Measurements from ENCODE around the gene DOCK7. TPM values are rescaled to one million over a fixed set of nuclear protein-coding genes. Genes with fewer than 3 reads are reported as not detected.
A peak's percentile ranks its signal among the peaks of the same experiment; 100 is the strongest.

Gene DOCK7
- total and polyA plus RNA-seq, 2 experiments from 2014 or later: 41.5 to 83.8 TPM

- in situ Hi-C loops (cut with MboI): no loop called here
- Histone ChIP-seq H3K27ac (no peak overlapping the region), H3K9me3 (ENCODE audit: low read depth) (no peaks in the 10 kb centered on the region), H3K27me3 (replicated peaks; ENCODE audit: insufficient read depth) (no peaks in the 10 kb centered on the region), H3K79me2 (ENCODE audit: insufficient read depth) (no peaks in the 10 kb centered on the region), H3K4me3 (no peak overlapping the region), H3K9me2 (ENCODE audit: insufficient read depth) (no peaks in the 10 kb centered on the region), H2AFZ (peak overlapping the region; percentile 71), H3F3A (ENCODE audit: insufficient read depth) (no peaks in the 10 kb centered on the region), H3K4me1 (ENCODE audit: insufficient read depth) (peaks cover 9% of the 10 kb centered on the region), H3K9ac (no peak overlapping the region), H4K20me1 (ENCODE audit: insufficient read depth) (no peaks in the 10 kb centered on the region), H3K36me3 (ENCODE audit: low read depth) (no peaks in the 10 kb centered on the region), H3K4me2 (ENCODE audit: unreplicated experiment) (no peak overlapping the region)
- WGBS, 2 experiments (ENCODE audit: low coverage in 1 of 2, low lambda C conversion rate in 2 of 2, missing lambda C conversion rate in 2 of 2): 91 to 95% methylated on average over 14 of the region's 14 CpGs
- no peak for DNase-seq
- TF ChIP-seq EZH2phosphoT487 (IDR thresholded peaks at IDR 0.05; ENCODE audit: insufficient read depth, low read depth) (no peak), EZH2 (IDR thresholded peaks at IDR 0.05; ENCODE audit: insufficient read depth, poor library complexity, severe bottlenecking) (no peak)
Observed at GRCh38 chr1:62423580-62424242, 264.5 kb downstream of the DOCK7 start.

- Histone ChIP-seq H3K27me3 (replicated peaks; ENCODE audit: insufficient read depth) (no peaks in the 10 kb centered on the region), H3K9ac (no peak overlapping the region), H3K4me1 (ENCODE audit: insufficient read depth) (peaks cover 9% of the 10 kb centered on the region), H3F3A (ENCODE audit: insufficient read depth) (no peaks in the 10 kb centered on the region), H3K79me2 (ENCODE audit: insufficient read depth) (no peaks in the 10 kb centered on the region), H3K4me3 (no peak overlapping the region), H2AFZ (no peak overlapping the region), H3K4me2 (ENCODE audit: unreplicated experiment) (no peak overlapping the region), H3K36me3 (ENCODE audit: low read depth) (no peaks in the 10 kb centered on the region), H3K9me3 (ENCODE audit: low read depth) (no peaks in the 10 kb centered on the region), H3K27ac (no peak overlapping the region), H3K9me2 (ENCODE audit: insufficient read depth) (no peaks in the 10 kb centered on the region), H4K20me1 (ENCODE audit: insufficient read depth) (no peaks in the 10 kb centered on the region)
- TF ChIP-seq EZH2 (IDR thresholded peaks at IDR 0.05; ENCODE audit: insufficient read depth, poor library complexity, severe bottlenecking) (no peak), EZH2phosphoT487 (IDR thresholded peaks at IDR 0.05; ENCODE audit: insufficient read depth, low read depth) (no peak)
- DNase-seq: no peak
- WGBS, 2 experiments (ENCODE audit: low coverage in 1 of 2, low lambda C conversion rate in 2 of 2, missing lambda C conversion rate in 2 of 2): 90 to 95% methylated on average over 1 of the region's 1 CpG
- in situ Hi-C loops (cut with MboI): no loop called here
Observed at GRCh38 chr1:62420214-62420613, 268.0 kb downstream of the DOCK7 start.

- Histone ChIP-seq H4K20me1 (ENCODE audit: insufficient read depth) (no peaks in the 10 kb centered on the region), H3K9ac (no peak overlapping the region), H3K79me2 (ENCODE audit: insufficient read depth) (no peaks in the 10 kb centered on the region), H3K27me3 (replicated peaks; ENCODE audit: insufficient read depth) (no peaks in the 10 kb centered on the region; the same call in 1 of the 2 replicates), H3K27ac (no peak overlapping the region), H3K4me1 (ENCODE audit: insufficient read depth) (no peaks in the 10 kb centered on the region), H3F3A (ENCODE audit: insufficient read depth) (no peaks in the 10 kb centered on the region), H3K36me3 (ENCODE audit: low read depth) (no peaks in the 10 kb centered on the region), H3K9me3 (ENCODE audit: low read depth) (no peaks in the 10 kb centered on the region), H3K9me2 (ENCODE audit: insufficient read depth) (no peaks in the 10 kb centered on the region), H3K4me2 (ENCODE audit: unreplicated experiment) (no peak overlapping the region), H3K4me3 (no peak overlapping the region), H2AFZ (no peak overlapping the region)
- WGBS, 2 experiments (ENCODE audit: low coverage in 1 of 2, low lambda C conversion rate in 2 of 2, missing lambda C conversion rate in 2 of 2): 31 to 43% methylated on average over 2 of the region's 2 CpGs
- TF ChIP-seq EZH2phosphoT487 (IDR thresholded peaks at IDR 0.05; ENCODE audit: insufficient read depth, low read depth) (no peak), EZH2 (IDR thresholded peaks at IDR 0.05; ENCODE audit: insufficient read depth, poor library complexity, severe bottlenecking) (no peak)
- peak; percentile 50 for DNase-seq
- in situ Hi-C loops (cut with MboI): no loop called here
Observed at GRCh38 chr1:62417351-62417999, 270.7 kb downstream of the DOCK7 start.

GRCh38 chr1:62415687-62416086 is 272.5 kb downstream of the DOCK7 start:
- Histone ChIP-seq H2AFZ (no peak overlapping the region), H3K27ac (no peak overlapping the region), H3F3A (ENCODE audit: insufficient read depth) (no peaks in the 10 kb centered on the region), H3K27me3 (replicated peaks; ENCODE audit: insufficient read depth) (no peaks in the 10 kb centered on the region; the same call in 1 of the 2 replicates), H4K20me1 (ENCODE audit: insufficient read depth) (no peaks in the 10 kb centered on the region), H3K4me3 (no peak overlapping the region), H3K36me3 (ENCODE audit: low read depth) (no peaks in the 10 kb centered on the region), H3K4me2 (ENCODE audit: unreplicated experiment) (no peak overlapping the region), H3K79me2 (ENCODE audit: insufficient read depth) (no peaks in the 10 kb centered on the region), H3K9me2 (ENCODE audit: insufficient read depth) (no peaks in the 10 kb centered on the region), H3K9ac (no peak overlapping the region), H3K4me1 (ENCODE audit: insufficient read depth) (no peaks in the 10 kb centered on the region), H3K9me3 (ENCODE audit: low read depth) (no peaks in the 10 kb centered on the region)
- WGBS, 2 experiments (ENCODE audit: low coverage in 1 of 2, low lambda C conversion rate in 2 of 2, missing lambda C conversion rate in 2 of 2): 84 to 89% methylated on average over 8 of the region's 8 CpGs
- DNase-seq: no peak
- in situ Hi-C loops (cut with MboI): no loop called here
- TF ChIP-seq EZH2 (IDR thresholded peaks at IDR 0.05; ENCODE audit: insufficient read depth, poor library complexity, severe bottlenecking): no peak
- no peak for TF ChIP-seq EZH2phosphoT487 (IDR thresholded peaks at IDR 0.05; ENCODE audit: insufficient read depth, low read depth)

All from GM23248 (cell line).